Activated CD4-positive, alpha-beta memory T cell treated with anti-CD3 and anti-CD28 coated beads, Interleukin-2, amount 10 ng/mL, durations not matched to agents 7 days and 5 days (primary cell): ENCODE data around the gene ULK4. TPM values are rescaled to one million over a fixed set of nuclear protein-coding genes. Genes with fewer than 3 reads are reported as not detected.
A peak's percentile ranks its signal among the peaks of the same experiment; 100 is the strongest.

ENCODE experiments used
- CTCF ChIA-PET: fragments of 350-600 bp; sonication (Branson Sonifier 250); formaldehyde crosslinking; loops from one replicate; lab custom pipeline; 2021; ENCODE audit warnings: antibody characterized with exemption, inconsistent platforms; lab: Charles Lee
- POLR2A ChIA-PET: fragments of 350-600 bp; sonication (Branson Sonifier 250); formaldehyde crosslinking; loops from one replicate; lab custom pipeline; 2021; ENCODE audit warnings: antibody characterized with exemption; lab: Charles Lee
- DNase-seq: peaks from one replicate; pipeline ENCODE4 v3.0.0-alpha.2; 2020
- H3K27ac Mint-ChIP-seq: one replicate; pipeline ENCODE4 v1.8.0; 2021; ENCODE audit warnings: mild to moderate bottlenecking, mixed read lengths
- H3K27me3 Mint-ChIP-seq: one replicate; pipeline ENCODE4 v1.8.0; 2021; ENCODE audit warnings: mixed read lengths
- H3K36me3 Mint-ChIP-seq: one replicate; pipeline ENCODE4 v1.8.0; 2021; ENCODE audit warnings: low read depth, mixed read lengths
- H3K4me1 Mint-ChIP-seq: one replicate; pipeline ENCODE4 v1.8.0; 2021; ENCODE audit warnings: mixed read lengths
- H3K4me3 Mint-ChIP-seq: one replicate; pipeline ENCODE4 v1.8.0; 2021; ENCODE audit warnings: mild to moderate bottlenecking, mixed read lengths
- H3K9me3 Mint-ChIP-seq: one replicate; pipeline ENCODE4 v1.8.0; 2021; ENCODE audit warnings: mixed read lengths
- total RNA-seq, 2 experiments: library from RNA; stranded (reverse); gene quantifications; one replicate each; pipeline ENCODE4 v1.2.3, GENCODE V29; 2021

ULK4 gene
- total RNA-seq, 2 experiments from 2014 or later = 14.1 to 18.2 TPM

DNA sequence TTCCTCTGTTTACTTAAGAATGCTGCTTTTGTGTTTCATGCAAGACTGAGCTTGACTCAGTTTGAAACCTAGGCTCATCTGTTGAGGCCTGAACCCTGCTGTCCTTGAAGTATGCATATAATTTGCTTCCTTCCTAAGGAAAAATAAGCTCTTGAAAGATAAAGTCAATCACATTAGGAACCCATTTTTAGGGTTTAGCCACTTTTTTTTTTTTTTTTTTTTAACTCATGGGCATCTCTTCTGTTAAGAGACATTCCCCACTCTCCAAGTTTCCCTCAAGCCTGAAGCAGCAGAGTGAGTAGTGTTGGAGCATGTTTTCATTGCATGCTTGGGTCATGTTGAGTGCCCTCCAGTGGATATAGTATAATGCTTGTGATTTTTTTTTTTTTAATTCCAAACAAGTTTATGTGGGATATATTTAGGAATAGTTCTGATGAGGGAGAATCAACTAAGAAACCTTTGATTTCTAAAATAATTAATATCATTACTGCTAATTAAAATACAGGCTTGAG, 759.0 kb downstream of the ULK4 start:
- H3K27ac Mint-ChIP-seq = no peak overlapping the region
- CTCF ChIA-PET = interaction anchor here (0.7 kb wide), 1 partner anchor 14 kb away, joined by 3 read pairs; no protein-coding TSS in a partner anchor
- no peak overlapping the region for H3K4me3 Mint-ChIP-seq
- peaks cover 60% of the 10 kb centered on the region for H3K4me1 Mint-ChIP-seq
- H3K9me3 Mint-ChIP-seq = no peaks in the 10 kb centered on the region
- peaks cover 21% of the 10 kb centered on the region for H3K36me3 Mint-ChIP-seq
- peaks cover 2% of the 10 kb centered on the region for H3K27me3 Mint-ChIP-seq
- POLR2A ChIA-PET = interaction anchor here (0.7 to 6.9 kb wide), 2 partner anchors 11 to 1182 kb away, joined by 3 to 50 read pairs; no protein-coding TSS in a partner anchor
- no peak for DNase-seq

- no peak for DNase-seq
- peaks cover 54% of the 10 kb centered on the region for H3K4me1 Mint-ChIP-seq
- ChIA-PET POLR2A (interaction anchor here (0.7 to 6.9 kb wide), 4 partner anchors 8 to 1183 kb away, joined by 3 to 50 read pairs (median 12); no protein-coding TSS in a partner anchor), CTCF (interaction anchor here (0.7 to 1.3 kb wide), 2 partner anchors 11 to 14 kb away, joined by 3 read pairs; no protein-coding TSS in a partner anchor)
- peak overlapping the region; percentile 66 for H3K4me3 Mint-ChIP-seq
- peaks cover 5% of the 10 kb centered on the region for H3K27me3 Mint-ChIP-seq
- peak overlapping the region; percentile 27 for H3K27ac Mint-ChIP-seq
- peaks cover 16% of the 10 kb centered on the region for H3K36me3 Mint-ChIP-seq
- H3K9me3 Mint-ChIP-seq = no peaks in the 10 kb centered on the region
These were observed 759.6 kb downstream of the ULK4 start for GRCh38 chr3:41202075-41202833.

DNA sequence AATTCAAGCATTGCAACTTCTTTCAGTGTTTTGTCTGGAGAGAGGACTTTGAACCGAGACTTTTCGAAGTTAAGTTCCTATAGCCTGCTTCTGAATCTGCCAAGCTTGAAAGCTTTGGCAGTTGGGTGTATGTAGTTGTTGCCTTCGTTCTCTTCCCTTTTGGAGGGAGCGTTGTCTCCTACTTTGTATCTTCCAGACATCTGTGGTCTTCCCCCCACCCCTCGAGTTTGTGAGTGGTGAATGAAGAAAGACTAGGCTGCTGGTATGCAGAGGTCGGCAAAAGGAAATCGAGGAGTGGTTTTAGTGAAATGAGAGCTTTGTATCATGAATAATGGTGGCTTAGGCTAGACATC, 761.3 kb downstream of the ULK4 start:
- no peaks in the 10 kb centered on the region for H3K9me3 Mint-ChIP-seq
- H3K36me3 Mint-ChIP-seq = peaks cover 11% of the 10 kb centered on the region
- DNase-seq = peak; percentile 41
- ChIA-PET POLR2A (interaction anchor here (0.7 to 6.9 kb wide), 12 partner anchors 9 to 892 kb away, joined by 3 to 73 read pairs (median 9); partner anchors contain the start of genes RPL14 and ULK4), CTCF (interaction anchor here (0.9 to 1.3 kb wide), 3 partner anchors 9 to 621 kb away, joined by 3 to 4 read pairs (median 3); no protein-coding TSS in a partner anchor)
- H3K27ac Mint-ChIP-seq = peak overlapping the region; percentile 87
- H3K4me1 Mint-ChIP-seq = peaks cover 45% of the 10 kb centered on the region
- H3K4me3 Mint-ChIP-seq = peak overlapping the region; percentile 98
- H3K27me3 Mint-ChIP-seq = peaks cover 13% of the 10 kb centered on the region

GRCh38 chr3:41199866-41200668, 761.8 kb downstream of the ULK4 start:
- Mint-ChIP-seq H3K27ac (peak overlapping the region; percentile 87), H3K27me3 (peaks cover 16% of the 10 kb centered on the region), H3K4me1 (peaks cover 43% of the 10 kb centered on the region), H3K36me3 (peaks cover 11% of the 10 kb centered on the region), H3K4me3 (peak overlapping the region; percentile 98), H3K9me3 (no peaks in the 10 kb centered on the region)
- DNase-seq = peak; percentile 56
- CTCF ChIA-PET = interaction anchor here (0.7 to 1.1 kb wide), 4 partner anchors 15 to 888 kb away, joined by 3 to 4 read pairs (median 3); no protein-coding TSS in a partner anchor
- POLR2A ChIA-PET = interaction anchor here (0.8 to 6.9 kb wide), 33 partner anchors 9 to 1795 kb away, joined by 3 to 73 read pairs (median 4); partner anchors contain the start of genes RPL14, ULK4 and ZNF620

DNA sequence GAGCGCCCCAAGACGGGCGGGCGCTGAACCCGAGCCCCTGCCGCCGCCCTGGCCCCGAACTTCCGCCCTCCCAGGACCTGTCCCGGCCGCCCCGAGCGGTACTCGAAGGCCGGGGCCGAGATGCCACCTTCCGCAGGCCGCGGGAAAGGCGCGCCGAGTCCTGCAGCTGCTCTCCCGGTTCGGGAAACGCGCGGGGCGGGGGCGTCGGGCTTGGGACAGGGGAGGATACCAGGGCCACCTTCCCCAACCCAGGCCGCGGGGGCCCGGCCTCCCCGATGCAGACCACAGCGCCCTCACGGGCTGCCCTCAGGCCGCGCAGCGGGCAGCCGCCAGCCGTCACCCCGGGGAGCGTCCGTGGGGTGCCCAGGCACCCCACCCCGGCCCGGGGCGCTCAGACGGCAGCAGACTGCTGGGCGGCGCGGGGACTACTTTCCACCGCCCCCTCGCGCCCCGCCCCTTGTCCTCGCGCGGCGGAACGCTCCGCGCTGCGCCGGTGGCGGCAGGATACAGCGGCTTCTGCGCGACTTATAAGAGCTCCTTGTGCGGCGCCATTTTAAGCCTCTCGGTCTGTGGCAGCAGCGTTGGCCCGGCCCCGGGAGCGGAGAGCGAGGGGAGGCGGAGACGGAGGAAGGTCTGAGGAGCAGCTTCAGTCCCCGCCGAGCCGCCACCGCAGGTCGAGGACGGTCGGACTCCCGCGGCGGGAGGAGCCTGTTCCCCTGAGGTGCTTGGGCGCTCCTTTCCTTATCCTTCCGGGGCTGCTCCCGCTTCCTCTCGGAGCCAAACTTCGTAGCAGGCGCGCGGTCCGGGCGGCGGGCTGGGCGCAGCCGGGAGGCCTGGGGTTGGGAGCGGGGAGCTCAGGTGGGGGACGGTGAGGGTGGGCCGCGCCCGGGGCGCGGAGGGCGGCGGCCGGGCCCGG, 762.7 kb downstream of the ULK4 start, which contains the start of gene CTNNB1:
TSS of gene CTNNB1 (plus strand) at position 556 of the 916 bp plus-strand sequence. CDS start 24,564 bp downstream, outside the sequence.
- H3K36me3 Mint-ChIP-seq = peaks cover 11% of the 10 kb centered on the region
- peak within 1 kb of the TSS; percentile 98 for H3K4me3 Mint-ChIP-seq
- peak; percentile 91 for DNase-seq
- H3K4me1 Mint-ChIP-seq = peaks cover 36% of the 10 kb centered on the region
- ChIA-PET CTCF (interaction anchor here (0.7 to 1.0 kb wide), 2 partner anchors 64 to 887 kb away, joined by 3 read pairs; no protein-coding TSS in a partner anchor), POLR2A (interaction anchor here (0.6 to 6.9 kb wide), 36 partner anchors 8 to 1795 kb away, joined by 3 to 73 read pairs (median 4); partner anchors contain the start of genes EIF1B, RPL14, ULK4 and ZNF620)
- peaks cover 21% of the 10 kb centered on the region for H3K27me3 Mint-ChIP-seq
- no peaks in the 10 kb centered on the region for H3K9me3 Mint-ChIP-seq
- peak within 1 kb of the TSS; percentile 94 for H3K27ac Mint-ChIP-seq

GRCh38 chr3:41198526-41198925, 763.4 kb downstream of the ULK4 start:
- no peaks in the 10 kb centered on the region for H3K9me3 Mint-ChIP-seq
- H3K36me3 Mint-ChIP-seq = peaks cover 11% of the 10 kb centered on the region
- peak; percentile 18 for DNase-seq
- H3K27ac Mint-ChIP-seq = peak overlapping the region; percentile 73
- ChIA-PET POLR2A (interaction anchor here (1.0 to 6.9 kb wide), 16 partner anchors 7 to 889 kb away, joined by 3 to 73 read pairs (median 8); partner anchors contain the start of genes EIF1B, RPL14 and ULK4), CTCF (interaction anchor here (1.0 kb wide), 1 partner anchor 881 kb away, joined by 3 read pairs; no protein-coding TSS in a partner anchor)
- peak overlapping the region; percentile 80 for H3K4me3 Mint-ChIP-seq
- peaks cover 24% of the 10 kb centered on the region for H3K27me3 Mint-ChIP-seq
- peaks cover 32% of the 10 kb centered on the region for H3K4me1 Mint-ChIP-seq

DNA sequence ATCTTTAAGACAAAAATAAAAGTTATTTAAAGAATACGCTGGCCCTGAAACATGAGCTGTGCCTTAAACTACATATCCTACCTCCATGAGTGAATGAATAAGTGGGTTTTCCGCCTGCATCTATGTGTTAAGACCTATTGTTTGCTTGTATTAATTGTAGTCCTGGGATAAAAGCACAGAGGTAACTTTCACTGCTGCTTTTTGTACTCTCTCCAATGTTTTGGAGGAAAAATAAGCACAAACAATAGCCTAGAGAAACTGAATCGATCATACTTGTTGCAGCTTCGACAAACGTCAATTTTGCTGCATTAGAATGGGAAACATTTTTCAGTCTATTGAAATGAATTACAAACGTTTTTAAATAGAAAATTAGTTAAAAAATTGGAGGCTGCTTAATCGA, 763.9 kb downstream of the ULK4 start:
- peaks cover 28% of the 10 kb centered on the region for H3K4me1 Mint-ChIP-seq
- H3K36me3 Mint-ChIP-seq = peaks cover 10% of the 10 kb centered on the region
- no peak overlapping the region for H3K4me3 Mint-ChIP-seq
- ChIA-PET POLR2A (interaction anchor here (1.8 to 6.9 kb wide), 6 partner anchors 7 to 81 kb away, joined by 5 to 73 read pairs (median 26); no protein-coding TSS in a partner anchor), CTCF (interaction anchor here (1.0 kb wide), 1 partner anchor 880 kb away, joined by 3 read pairs; no protein-coding TSS in a partner anchor)
- H3K27me3 Mint-ChIP-seq = peaks cover 25% of the 10 kb centered on the region
- no peak for DNase-seq
- no peaks in the 10 kb centered on the region for H3K9me3 Mint-ChIP-seq
- no peak overlapping the region for H3K27ac Mint-ChIP-seq

Other genes with a start within 250 kb of the ULK4 start
- gene TRAK1, start 129.3 kb upstream of the ULK4 start, total RNA-seq = 10 to 100 TPM; 23.7 to 25.9 TPM